ENCODE data around the gene CRISPLD2. TPM values are rescaled to one million over a fixed set of nuclear protein-coding genes. Genes with fewer than 3 reads are reported as not detected.

The CRISPLD2 gene
- total RNA-seq, 1 experiment from 2014 or later = 0.95 TPM

DNA sequence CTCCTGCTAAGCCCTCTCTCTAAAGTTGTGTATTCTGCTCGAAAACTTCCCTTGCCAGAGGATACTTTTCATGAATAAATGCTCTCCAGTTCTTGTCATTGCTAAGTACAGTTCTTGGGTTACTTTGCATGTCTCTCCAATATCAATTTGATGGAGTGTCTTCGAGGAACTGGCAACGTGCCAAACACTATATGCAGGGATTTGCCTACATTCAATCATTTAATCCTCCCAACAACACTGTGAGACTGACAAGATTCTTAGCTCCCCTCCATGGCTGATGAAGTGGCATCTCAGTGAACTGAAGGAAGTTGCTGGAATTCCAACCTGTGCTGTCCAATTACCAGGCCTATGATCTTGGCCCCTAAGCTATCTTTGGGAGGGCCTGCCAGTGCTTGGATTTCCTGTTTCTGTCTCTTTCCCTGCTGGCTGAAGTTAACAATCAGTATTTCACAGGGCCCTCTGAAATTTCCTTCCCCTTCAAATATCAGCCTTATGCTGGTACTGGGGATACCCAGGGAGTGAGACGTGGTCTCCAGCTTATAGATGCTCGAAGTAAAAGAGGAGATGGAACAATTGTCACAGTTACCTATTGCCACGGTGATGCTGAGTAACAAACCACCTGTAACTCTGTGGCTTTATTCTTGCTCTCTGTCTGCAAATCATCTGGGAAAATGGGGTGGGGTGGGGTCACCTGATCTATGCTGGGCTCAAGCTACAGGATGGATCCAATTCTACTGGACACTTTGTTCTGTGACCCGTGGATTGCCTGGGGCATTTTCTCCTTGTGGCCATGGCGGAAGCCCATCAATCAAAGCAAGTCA, 19.4 kb upstream of the CRISPLD2 start:
- no peak for DNase-seq (ENCODE audit: low spot score)

- DNase-seq (ENCODE audit: low spot score) = no peak
These were observed 16.6 kb upstream of the CRISPLD2 start for GRCh38 chr16:84803146-84803545.

DNA sequence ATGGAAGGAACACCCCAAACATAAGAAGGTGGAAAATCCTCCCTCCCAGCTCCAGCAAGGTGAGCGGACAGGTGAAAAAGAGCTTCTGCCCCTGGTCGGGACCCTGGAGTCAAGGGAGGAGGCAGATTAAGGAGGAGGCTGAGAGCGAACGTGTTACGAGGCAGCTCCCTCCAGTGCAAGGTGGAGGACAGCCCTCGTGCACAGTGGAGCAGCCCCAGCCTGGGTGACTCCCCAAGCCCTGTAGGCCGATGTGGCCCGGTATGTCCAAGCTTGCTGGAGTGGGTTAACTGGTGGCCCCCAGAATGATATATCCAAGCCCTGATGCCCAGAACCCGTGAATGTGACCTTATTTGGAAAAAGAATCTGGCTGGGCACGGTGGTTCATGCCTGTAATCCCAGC, 15.5 kb upstream of the CRISPLD2 start:
- no peak for DNase-seq (ENCODE audit: low spot score)

- DNase-seq (ENCODE audit: low spot score) = peak; percentile 91
These were observed 13.4 kb upstream of the CRISPLD2 start for GRCh38 chr16:84806256-84806889.

DNA sequence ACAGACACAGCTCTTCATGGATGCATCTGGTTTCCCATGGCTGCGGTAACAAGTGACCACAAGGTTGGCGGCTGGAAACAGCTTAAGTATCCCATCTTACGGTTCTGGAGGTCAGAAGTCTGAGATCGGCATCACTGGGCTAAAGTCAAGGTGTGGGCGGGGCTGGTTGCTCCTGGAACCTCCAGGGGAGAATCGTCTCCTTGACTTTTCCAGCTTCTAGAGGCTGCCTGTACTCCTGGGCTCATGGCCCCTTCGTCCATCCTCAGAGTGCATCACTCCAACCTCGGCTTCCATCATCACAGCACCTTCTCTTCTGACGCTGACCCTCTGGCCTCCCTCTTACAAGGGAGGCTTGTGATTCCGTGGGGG, 12.9 kb upstream of the CRISPLD2 start:
- no peak for DNase-seq (ENCODE audit: low spot score)

- DNase-seq (ENCODE audit: low spot score) = no peak
These were observed 12.0 kb upstream of the CRISPLD2 start for GRCh38 chr16:84807776-84808175.

DNA sequence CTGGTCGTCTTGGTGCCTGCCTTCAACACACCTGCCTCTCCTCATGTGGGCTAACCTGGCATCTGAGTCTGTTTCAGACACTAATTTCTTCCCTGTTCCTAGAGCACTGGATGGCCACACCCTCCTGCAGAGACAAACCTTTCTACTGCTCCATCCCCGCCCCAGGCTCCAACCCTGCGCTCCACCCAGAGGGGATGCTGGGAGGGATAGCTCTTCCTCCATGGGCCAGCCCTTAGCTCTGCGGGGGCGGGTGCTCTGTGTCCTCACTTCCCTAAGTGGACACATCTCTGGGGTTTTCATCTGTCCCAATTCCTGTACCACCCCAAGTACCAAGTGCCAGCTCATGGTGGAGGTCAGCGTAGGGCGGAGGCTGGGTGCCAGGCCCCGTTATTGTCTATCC, 11.0 kb upstream of the CRISPLD2 start:
- no peak for DNase-seq (ENCODE audit: low spot score)

- peak; percentile 85 for DNase-seq (ENCODE audit: low spot score)
These were observed 9.1 kb upstream of the CRISPLD2 start for GRCh38 chr16:84810518-84811273.

DNA sequence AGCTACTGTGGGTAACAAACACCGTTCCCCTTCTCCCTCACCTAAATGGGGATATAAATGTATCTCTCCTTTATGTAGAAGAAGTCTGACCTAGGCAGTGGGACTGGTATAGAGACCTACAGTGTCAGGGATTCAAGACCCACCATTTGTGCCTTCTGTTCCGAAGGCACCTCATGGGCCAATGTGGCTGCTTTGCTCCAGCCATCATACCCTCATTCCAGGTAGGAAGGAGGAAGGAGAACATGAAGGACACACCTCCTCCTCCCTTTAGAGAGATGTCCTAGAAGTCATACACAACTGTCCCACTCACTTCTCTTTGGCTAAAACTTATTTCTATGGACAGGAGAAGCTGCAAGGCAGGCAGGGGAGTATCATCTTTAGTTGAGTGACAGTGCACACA, 8.3 kb upstream of the CRISPLD2 start:
- no peak for DNase-seq (ENCODE audit: low spot score)

- DNase-seq (ENCODE audit: low spot score) = no peak
These were observed 6.4 kb upstream of the CRISPLD2 start for GRCh38 chr16:84813141-84813934.

- no peak for DNase-seq (ENCODE audit: low spot score)
These were observed 4.3 kb upstream of the CRISPLD2 start for GRCh38 chr16:84815462-84815861.

DNA sequence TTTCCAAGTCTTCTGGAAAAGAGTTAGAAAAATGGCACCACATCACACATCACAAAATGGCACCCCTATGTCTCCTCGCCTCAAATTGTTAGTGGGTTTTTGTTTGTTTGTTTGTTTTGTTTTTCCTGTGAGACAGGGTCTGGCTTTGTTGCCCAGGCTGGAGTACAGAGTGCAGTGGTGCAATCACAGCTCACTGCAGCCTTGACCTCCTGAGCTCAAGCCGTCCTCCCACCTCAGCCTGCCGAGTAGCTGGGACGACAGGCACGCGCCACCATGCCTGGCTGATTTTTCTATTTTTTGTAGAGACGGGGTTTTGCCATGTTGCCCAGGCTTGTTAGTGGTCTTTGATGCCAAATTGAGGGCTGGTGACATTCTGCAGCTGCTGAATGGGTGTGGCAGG, 3.8 kb upstream of the CRISPLD2 start:
- no peak for DNase-seq (ENCODE audit: low spot score)

GRCh38 chr16:84816485-84816884, 3.3 kb upstream of the CRISPLD2 start:
- no peak for DNase-seq (ENCODE audit: low spot score)

GRCh38 chr16:84817206-84817605, 2.6 kb upstream of the CRISPLD2 start:
- no peak for DNase-seq (ENCODE audit: low spot score)

GRCh38 chr16:84817613-84818012, 2.2 kb upstream of the CRISPLD2 start:
- DNase-seq (ENCODE audit: low spot score) = no peak

GRCh38 chr16:84818133-84818532, 1.7 kb upstream of the CRISPLD2 start:
- DNase-seq (ENCODE audit: low spot score) = no peak

- no peak for DNase-seq (ENCODE audit: low spot score)
These were observed 669 bp upstream of the CRISPLD2 start for GRCh38 chr16:84818989-84819643.

- no peak for DNase-seq (ENCODE audit: low spot score)
These were observed 510 bp downstream of the CRISPLD2 start for GRCh38 chr16:84820305-84820684.

DNA sequence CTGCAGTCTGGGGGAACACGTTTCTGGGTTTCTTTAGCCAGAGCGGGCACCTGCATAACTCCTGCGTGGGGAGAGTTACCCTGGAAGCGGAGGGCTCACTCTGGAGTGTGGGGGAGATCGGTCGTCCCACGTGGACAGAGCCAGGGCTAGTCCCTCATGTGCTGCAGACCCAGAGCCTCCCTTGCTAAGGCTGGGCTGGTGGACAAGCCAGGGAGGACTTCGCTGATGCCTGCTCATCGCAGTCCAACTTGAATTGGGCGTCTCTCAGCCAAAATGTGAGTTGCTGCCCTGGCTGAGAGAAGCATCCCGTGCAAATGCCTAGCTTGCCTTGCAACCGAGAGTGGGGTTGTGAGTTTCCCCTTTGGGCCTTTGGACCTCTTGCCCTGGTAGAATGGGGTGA, 986 bp downstream of the CRISPLD2 start:
- DNase-seq (ENCODE audit: low spot score) = no peak

GRCh38 chr16:84821179-84821578, 1.4 kb downstream of the CRISPLD2 start:
- DNase-seq (ENCODE audit: low spot score) = no peak

Data from A172 (cell line).